Astrocyte (in vitro differentiated cells and primary cell): ENCODE results near the gene UTP4. TPM values are rescaled to one million over a fixed set of nuclear protein-coding genes. Genes with fewer than 3 reads are reported as not detected.

Source experiments
- DNase-seq: peaks from one replicate; pipeline ENCODE4 v3.0.0-alpha.2; 2010; ENCODE audit warnings: low read depth
- FAIRE-seq: peaks from 2 replicates; lab custom pipeline; 2011; peaks lifted over from hg19 to GRCh38; lab: Jason Lieb, UNC
- H2AFZ ChIP-seq: 2 replicates; pipeline ENCODE4 v1.6.0; 2012; ENCODE audit warnings: low read depth, low read length, inconsistent platforms
- H3K27ac ChIP-seq: 2 replicates; pipeline ENCODE4 v1.5.1; 2011; ENCODE audit warnings: low read depth, low read length, inconsistent platforms
- H3K27me3 ChIP-seq: 2 replicates; pipeline ENCODE4 v1.6.0; 2011; ENCODE audit warnings: low read length, inconsistent platforms; ENCODE audit not compliant: insufficient read depth
- H3K36me3 ChIP-seq: 2 replicates; pipeline ENCODE4 v1.5.1; 2011; ENCODE audit warnings: low read length, inconsistent platforms; ENCODE audit not compliant: insufficient read depth
- H3K4me1 ChIP-seq: 2 replicates; pipeline ENCODE4 v1.5.1; 2011; ENCODE audit warnings: low read length, inconsistent platforms; ENCODE audit not compliant: insufficient read depth
- H3K4me2 ChIP-seq: 2 replicates; pipeline ENCODE4 v1.6.0; 2012; ENCODE audit warnings: low read length, inconsistent platforms
- H3K4me3 ChIP-seq: 2 replicates; pipeline ENCODE4 v1.5.1; 2011; ENCODE audit warnings: low read depth, mild to moderate bottlenecking, low read length, inconsistent platforms; ENCODE audit not compliant: insufficient read depth
- H3K79me2 ChIP-seq: 2 replicates; pipeline ENCODE4 v1.6.0; 2012; ENCODE audit warnings: mild to moderate bottlenecking, low read length, inconsistent platforms; ENCODE audit not compliant: insufficient read depth
- H3K9ac ChIP-seq: 2 replicates; pipeline ENCODE4 v1.6.0; 2012; ENCODE audit warnings: mild to moderate bottlenecking, low read length, inconsistent platforms
- H3K9me3 ChIP-seq: 2 replicates; pipeline ENCODE4 v1.5.1; 2012; ENCODE audit warnings: low read depth, mild to moderate bottlenecking, low read length, inconsistent platforms; ENCODE audit not compliant: insufficient read depth
- H4K20me1 ChIP-seq: 2 replicates; pipeline ENCODE4 v1.6.0; 2012; ENCODE audit warnings: low read length, inconsistent platforms; ENCODE audit not compliant: insufficient read depth
- H3K27ac Mint-ChIP-seq: one replicate; pipeline ENCODE4 v1.8.0; 2021; ENCODE audit warnings: mild to moderate bottlenecking, mixed read lengths; ENCODE audit not compliant: unreplicated experiment
- H3K27me3 Mint-ChIP-seq: one replicate; pipeline ENCODE4 v1.8.0; 2021; ENCODE audit warnings: low read depth, mixed read lengths; ENCODE audit not compliant: unreplicated experiment
- H3K36me3 Mint-ChIP-seq: one replicate; pipeline ENCODE4 v1.8.0; 2021; ENCODE audit warnings: low read depth, mixed read lengths; ENCODE audit not compliant: unreplicated experiment
- H3K4me1 Mint-ChIP-seq: one replicate; pipeline ENCODE4 v1.8.0; 2021; ENCODE audit warnings: low read depth, mixed read lengths; ENCODE audit not compliant: unreplicated experiment
- H3K4me3 Mint-ChIP-seq: one replicate; pipeline ENCODE4 v1.8.0; 2021; ENCODE audit warnings: mild to moderate bottlenecking, moderate library complexity, mixed read lengths; ENCODE audit not compliant: unreplicated experiment
- H3K9me3 Mint-ChIP-seq: one replicate; pipeline ENCODE4 v1.8.0; 2021; ENCODE audit warnings: mild to moderate bottlenecking, mixed read lengths; ENCODE audit not compliant: unreplicated experiment
- CTCF ChIP-seq: IDR thresholded peaks from 2 replicates; pipeline ENCODE4 v1.5.1; 2011; ENCODE audit warnings: low read depth, mild to moderate bottlenecking, inconsistent platforms, low read length, moderate library complexity; ENCODE audit not compliant: insufficient read depth
- EZH2 ChIP-seq: IDR thresholded peaks from 2 replicates; pipeline ENCODE4 v1.6.1; 2012; ENCODE audit warnings: mild to moderate bottlenecking, low read length, inconsistent platforms; ENCODE audit not compliant: insufficient read depth
- total RNA-seq: library from RNA; stranded (reverse); gene quantifications from 2 replicates; pipeline ENCODE4 v1.2.1, GENCODE V29; 2021

The UTP4 gene
- total RNA-seq, 1 donor from 2014 or later, result 69.4 TPM

DNA sequence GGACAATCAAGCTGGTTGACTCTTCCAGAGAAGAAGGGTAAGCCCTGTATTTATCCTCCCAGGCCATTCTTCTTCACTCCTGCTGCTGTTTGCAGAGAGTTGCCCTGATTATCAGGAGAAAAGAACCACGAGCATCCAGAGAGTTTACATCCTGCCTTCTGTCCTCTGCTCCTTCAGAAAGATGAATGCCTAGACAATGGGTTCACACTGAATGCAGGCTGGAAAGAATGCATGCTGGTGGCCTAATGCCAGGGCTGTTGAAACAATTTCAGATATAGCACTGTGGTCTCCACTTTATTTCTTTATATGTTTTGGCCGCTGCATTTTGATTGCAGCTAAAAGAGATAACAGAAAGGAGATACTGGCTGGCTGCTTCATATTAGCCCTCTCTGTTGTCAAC, 48.2 kb upstream of the UTP4 start:
- H3K27ac ChIP-seq, result no peak overlapping the region
- DNase-seq, result peak; percentile 68
- TF ChIP-seq EZH2 (no peak), CTCF (no peak)

DNA sequence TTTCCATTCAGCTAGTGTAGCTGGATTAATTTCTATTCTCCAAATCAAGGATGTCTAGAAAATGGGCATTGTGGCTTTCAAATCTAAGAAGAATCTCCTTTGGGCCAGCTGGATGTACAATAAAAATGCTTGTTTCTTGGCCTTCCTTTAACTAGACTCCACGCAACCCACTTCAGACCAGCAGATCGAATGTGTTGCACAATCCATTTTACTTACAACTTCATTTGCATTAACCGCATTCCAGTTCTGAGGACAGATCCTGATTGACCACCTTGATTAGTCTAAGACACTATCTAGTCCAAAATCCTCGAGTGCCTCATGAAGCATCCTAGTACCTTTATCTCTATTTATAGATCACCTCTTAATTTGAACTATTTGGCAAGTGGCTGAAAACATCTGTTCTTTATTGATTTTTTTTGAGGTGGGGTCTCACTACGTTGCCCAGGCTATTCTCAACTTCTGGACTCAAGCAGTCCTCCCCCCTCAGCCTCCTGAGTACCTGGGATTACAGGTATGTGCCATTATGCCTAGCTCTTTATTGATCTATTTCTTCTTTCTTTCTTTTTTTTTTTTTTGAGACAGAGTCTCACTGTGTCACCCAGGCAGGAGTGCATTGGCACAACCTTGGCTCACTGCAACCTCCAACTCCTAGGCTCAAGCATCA, 47.3 kb upstream of the UTP4 start:
- TF ChIP-seq CTCF (no peak), EZH2 (no peak)
- H3K27ac Mint-ChIP-seq, result no peak overlapping the region
- H3K36me3 Mint-ChIP-seq, result peaks cover 2% of the 10 kb centered on the region
- H3K9me3 Mint-ChIP-seq, result peaks cover 3% of the 10 kb centered on the region
- FAIRE-seq, result no peak
- no peaks in the 10 kb centered on the region for H3K27me3 Mint-ChIP-seq
- H3K9me3 ChIP-seq, result no peaks in the 10 kb centered on the region
- H4K20me1 ChIP-seq, result no peaks in the 10 kb centered on the region
- no peaks in the 10 kb centered on the region for H3K79me2 ChIP-seq
- H3K27ac ChIP-seq, result no peak overlapping the region
- no peak overlapping the region for H2AFZ ChIP-seq
- no peak overlapping the region for H3K4me3 Mint-ChIP-seq
- H3K9ac ChIP-seq, result no peak overlapping the region
- H3K27me3 ChIP-seq, result no peaks in the 10 kb centered on the region
- no peak for DNase-seq
- peaks cover 13% of the 10 kb centered on the region for H3K4me1 Mint-ChIP-seq
- H3K4me3 ChIP-seq, result no peak overlapping the region
- H3K36me3 ChIP-seq, result peaks cover 2% of the 10 kb centered on the region
- H3K4me2 ChIP-seq, result no peak overlapping the region
- H3K4me1 ChIP-seq, result peaks cover 12% of the 10 kb centered on the region

More for the DNA sequence above, 48.2 kb upstream of the UTP4 start:
- no peaks in the 10 kb centered on the region for H3K27me3 ChIP-seq
- H3K27me3 Mint-ChIP-seq, result no peaks in the 10 kb centered on the region
- no peak overlapping the region for H3K4me3 ChIP-seq
- H3K9ac ChIP-seq, result no peak overlapping the region
- H3K4me3 Mint-ChIP-seq, result no peak overlapping the region
- no peaks in the 10 kb centered on the region for H4K20me1 ChIP-seq
- H3K9me3 ChIP-seq, result no peaks in the 10 kb centered on the region
- H3K36me3 ChIP-seq, result peaks cover 2% of the 10 kb centered on the region
- H3K4me1 ChIP-seq, result peaks cover 6% of the 10 kb centered on the region
- no peak overlapping the region for H2AFZ ChIP-seq
- H3K4me1 Mint-ChIP-seq, result peaks cover 9% of the 10 kb centered on the region
- no peak overlapping the region for H3K27ac Mint-ChIP-seq
- H3K36me3 Mint-ChIP-seq, result peaks cover 2% of the 10 kb centered on the region
- peak overlapping the region; percentile 21 for H3K4me2 ChIP-seq
- H3K9me3 Mint-ChIP-seq, result peaks cover 4% of the 10 kb centered on the region
- no peak for FAIRE-seq
- H3K79me2 ChIP-seq, result no peaks in the 10 kb centered on the region

DNA sequence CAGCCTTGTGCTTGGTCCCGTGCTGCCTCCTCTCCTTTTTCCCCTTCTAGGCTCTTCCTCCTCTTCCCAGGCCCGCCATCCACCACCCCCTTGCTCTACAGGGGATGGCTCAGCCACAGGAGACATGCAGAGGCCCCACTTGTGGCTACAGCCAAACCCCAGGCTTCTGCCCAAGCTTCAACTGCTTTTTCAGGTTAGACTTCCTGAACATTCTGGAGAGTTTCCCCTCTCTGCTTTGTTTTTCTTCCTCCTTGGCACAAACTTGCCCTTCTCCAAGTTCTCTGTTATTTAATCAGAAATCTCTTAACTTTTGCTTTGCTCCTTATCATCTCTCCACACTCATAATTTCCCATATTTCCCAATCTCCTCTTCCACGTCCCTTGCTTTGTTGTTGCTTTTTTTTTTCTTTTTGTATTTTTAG, 45.3 kb upstream of the UTP4 start:
- Histone ChIP-seq H3K9ac (no peak overlapping the region), H3K4me1 (peaks cover 12% of the 10 kb centered on the region), H3K9me3 (no peaks in the 10 kb centered on the region), H3K79me2 (no peaks in the 10 kb centered on the region), H3K27me3 (no peaks in the 10 kb centered on the region), H3K4me2 (no peak overlapping the region), H3K27ac (no peak overlapping the region), H3K36me3 (peaks cover 2% of the 10 kb centered on the region), H3K4me3 (no peak overlapping the region), H2AFZ (no peak overlapping the region), H4K20me1 (no peaks in the 10 kb centered on the region)
- TF ChIP-seq CTCF (no peak), EZH2 (no peak)
- DNase-seq (no peak), FAIRE-seq (no peak)
- H3K4me3 Mint-ChIP-seq, result no peak overlapping the region
- peaks cover 2% of the 10 kb centered on the region for H3K36me3 Mint-ChIP-seq
- no peak overlapping the region for H3K27ac Mint-ChIP-seq
- peaks cover 13% of the 10 kb centered on the region for H3K4me1 Mint-ChIP-seq
- peaks cover 3% of the 10 kb centered on the region for H3K9me3 Mint-ChIP-seq
- no peaks in the 10 kb centered on the region for H3K27me3 Mint-ChIP-seq
